ENCODE data around the gene FGF12. TPM values are rescaled to one million over a fixed set of nuclear protein-coding genes. Genes with fewer than 3 reads are reported as not detected.

The FGF12 gene
- total and polyA plus RNA-seq, 2 donors (not counting 1 experiment from before 2014, with no cell fraction given): 0.03 TPM; not detected in 1

DNA sequence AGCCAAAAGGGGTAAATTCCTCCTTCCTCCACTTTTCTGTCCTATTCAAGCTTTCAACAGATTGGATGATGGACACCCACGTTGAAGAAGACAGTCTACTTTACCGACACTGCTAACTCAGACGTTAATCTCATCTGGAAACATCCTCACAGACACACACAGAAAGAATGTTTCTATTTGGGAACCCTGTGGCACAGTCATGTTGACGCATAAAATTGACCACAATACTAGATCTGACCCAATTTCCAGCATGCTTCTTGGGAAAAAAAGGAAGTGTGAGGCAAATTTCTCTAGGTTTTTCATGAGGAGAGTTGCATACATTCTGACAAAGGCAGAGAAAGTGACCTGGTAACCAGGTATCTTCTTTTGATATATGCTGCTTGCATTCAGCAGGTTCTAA, 594.1 kb downstream of the FGF12 start:
- Histone ChIP-seq H3K27ac (ENCODE audit: low read length in 2 of 2) (no peak overlapping the region), H3K9me3 (ENCODE audit: control extremely low read depth in 1 of 3, control insufficient read depth in 2 of 3, insufficient read depth in 1 of 3, low read length in 2 of 3) (no peaks in the 10 kb centered on the region), H3K4me3 (ENCODE audit: control extremely low read depth in 1 of 5, extremely low read depth in 1 of 5, insufficient read depth in 1 of 5, low read depth in 2 of 5, low read length in 4 of 5) (no peak overlapping the region), H3K27me3 (replicated peaks in 1 of 4; ENCODE audit: control extremely low read depth in 1 of 4, control insufficient read depth in 3 of 4, insufficient read depth in 4 of 4, low read length in 3 of 4) (no peaks in the 10 kb centered on the region), H4K20me1 (ENCODE audit: control insufficient read depth, insufficient read depth, low read length, poor library complexity, severe bottlenecking) (no peaks in the 10 kb centered on the region), H3K36me3 (replicated peaks in 1 of 2; ENCODE audit: control extremely low read depth in 1 of 2, control insufficient read depth in 1 of 2, extremely low read depth in 1 of 2, insufficient read depth in 2 of 2, low read length in 1 of 2) (no peaks in the 10 kb centered on the region), H3K4me1 (ENCODE audit: control insufficient read depth in 2 of 2, insufficient read depth in 2 of 2, low read length in 2 of 2) (no peaks in the 10 kb centered on the region), H2AFZ (ENCODE audit: insufficient read depth, low read depth, low read length, poor library complexity, severe bottlenecking) (no peak overlapping the region), H3K9ac (ENCODE audit: low read length) (no peak overlapping the region), H3K79me2 (ENCODE audit: control insufficient read depth, insufficient read depth, low read length) (no peaks in the 10 kb centered on the region), H3K4me2 (replicated peaks; ENCODE audit: low read depth, low read length, poor library complexity, severe bottlenecking) (no peak overlapping the region)
- Mint-ChIP-seq H3K9me3 (ENCODE audit: insufficient read depth) (no peaks in the 10 kb centered on the region), H3K27ac (no peak overlapping the region), H3K4me1 (peaks cover 6% of the 10 kb centered on the region), H3K27me3 (no peaks in the 10 kb centered on the region), H3K4me3 (no peak overlapping the region)
- intact Hi-C loops (cut with micrococcal nuclease): no loop called here
- 91% methylated on average over 3 of the region's 4 CpGs for WGBS (ENCODE audit: insufficient coverage)
- no peak for DNase-seq
- POLR2A ChIA-PET: no interaction called here
- ATAC-seq (ENCODE audit: low read depth): no peak
- no peak for TF ChIP-seq CTCF (IDR thresholded peaks at IDR 0.05)
- TF ChIP-seq EZH2 (IDR thresholded peaks at IDR 0.05; ENCODE audit: borderline replicate concordance, insufficient read depth, low read depth, low read length, poor library complexity, severe bottlenecking): no peak
- CTCF ChIA-PET: no interaction called here

DNA sequence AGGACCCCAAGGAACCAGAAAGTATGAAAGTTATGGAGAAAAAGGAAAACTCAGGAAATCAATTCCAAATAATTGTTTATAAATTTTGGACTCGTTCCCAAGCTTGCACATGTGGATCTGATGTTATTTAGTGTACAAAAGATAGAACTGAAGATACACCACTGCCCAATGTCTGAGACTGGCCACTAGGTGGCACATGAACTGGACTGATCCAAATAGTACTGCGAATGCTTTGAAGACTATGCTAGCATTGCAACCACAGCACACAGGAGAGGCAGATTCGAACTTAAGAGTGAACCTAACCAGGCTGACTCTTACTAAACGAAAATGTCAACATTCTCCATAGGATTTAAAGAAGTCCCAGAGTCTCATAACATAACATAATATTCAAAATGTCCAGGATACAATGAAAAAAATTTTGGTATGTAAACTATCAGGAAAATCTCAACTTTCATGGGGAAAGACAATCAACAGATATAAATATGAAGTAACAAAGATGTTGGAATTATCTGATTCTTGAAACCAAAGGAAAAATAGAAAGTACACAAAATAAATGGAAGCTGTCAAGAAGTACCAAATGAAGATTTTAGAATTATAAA, 596.7 kb downstream of the FGF12 start:
- no peak overlapping the region for H3K4me3 Mint-ChIP-seq
- H3K27ac ChIP-seq (ENCODE audit: low read length in 2 of 2): no peak overlapping the region
- H3K4me1 ChIP-seq (ENCODE audit: control insufficient read depth in 2 of 2, insufficient read depth in 2 of 2, low read length in 2 of 2): no peaks in the 10 kb centered on the region
- no peak overlapping the region for H2AFZ ChIP-seq (ENCODE audit: insufficient read depth, low read depth, low read length, poor library complexity, severe bottlenecking)
- no peaks in the 10 kb centered on the region for H4K20me1 ChIP-seq (ENCODE audit: control insufficient read depth, insufficient read depth, low read length, poor library complexity, severe bottlenecking)
- 31% methylated on average over 2 of the region's 4 CpGs for WGBS (ENCODE audit: insufficient coverage)
- ChIA-PET CTCF (interaction anchor here (0.7 to 1.0 kb wide), 2 partner anchors 9 to 13 kb away, joined by 3 read pairs; no protein-coding TSS in a partner anchor), POLR2A (no interaction called here)
- intact Hi-C loops (cut with micrococcal nuclease): no loop called here
- H3K9me3 Mint-ChIP-seq (ENCODE audit: insufficient read depth): no peaks in the 10 kb centered on the region
- no peaks in the 10 kb centered on the region for H3K27me3 Mint-ChIP-seq
- H3K36me3 ChIP-seq (replicated peaks in 1 of 2; ENCODE audit: control extremely low read depth in 1 of 2, control insufficient read depth in 1 of 2, extremely low read depth in 1 of 2, insufficient read depth in 2 of 2, low read length in 1 of 2): no peaks in the 10 kb centered on the region
- H3K27ac Mint-ChIP-seq: no peak overlapping the region
- H3K4me2 ChIP-seq (replicated peaks; ENCODE audit: low read depth, low read length, poor library complexity, severe bottlenecking): no peak overlapping the region
- ATAC-seq (ENCODE audit: low read depth) (peak; percentile 69), DNase-seq (peak; percentile 30)
- no peaks in the 10 kb centered on the region for H3K79me2 ChIP-seq (ENCODE audit: control insufficient read depth, insufficient read depth, low read length)
- peaks cover 6% of the 10 kb centered on the region for H3K4me1 Mint-ChIP-seq
- no peak overlapping the region for H3K4me3 ChIP-seq (ENCODE audit: control extremely low read depth in 1 of 5, extremely low read depth in 1 of 5, insufficient read depth in 1 of 5, low read depth in 2 of 5, low read length in 4 of 5)
- H3K9ac ChIP-seq (ENCODE audit: low read length): no peak overlapping the region
- H3K27me3 ChIP-seq (replicated peaks in 1 of 4; ENCODE audit: control extremely low read depth in 1 of 4, control insufficient read depth in 3 of 4, insufficient read depth in 4 of 4, low read length in 3 of 4): no peaks in the 10 kb centered on the region
- no peaks in the 10 kb centered on the region for H3K9me3 ChIP-seq (ENCODE audit: control extremely low read depth in 1 of 3, control insufficient read depth in 2 of 3, insufficient read depth in 1 of 3, low read length in 2 of 3)
- no peak for TF ChIP-seq EZH2 (IDR thresholded peaks at IDR 0.05; ENCODE audit: borderline replicate concordance, insufficient read depth, low read depth, low read length, poor library complexity, severe bottlenecking)
- TF ChIP-seq CTCF (IDR thresholded peaks at IDR 0.05): peak; percentile 69
